Skin of body (tissue), 2 donors: Measurements from ENCODE around the gene FHAD1. TPM values are rescaled to one million over a fixed set of nuclear protein-coding genes. Genes with fewer than 3 reads are reported as not detected.
A peak's percentile ranks its signal among the peaks of the same experiment; 100 is the strongest.

Source experiments
- DNase-seq: peaks from one replicate; lab custom pipeline; 2025; lab: John Stamatoyannopoulos, UW
- total RNA-seq: library from RNA; depleted of rRNA; stranded (reverse); fragments of >200 nt; gene quantifications from one replicate; pipeline ENCODE4 v1.2.3, GENCODE V29; 2014

The FHAD1 gene
- total RNA-seq = 1.4 TPM

- peak; percentile 27 for DNase-seq
Measured at GRCh38 chr1:15246960-15247614, at the start of gene FHAD1. TSS of gene FHAD1 (plus strand) at chr1:15247223. CDS start at chr1:15251785, 4,562 bp downstream.

- no peak for DNase-seq
Measured at GRCh38 chr1:15197591-15198447, 49.2 kb upstream of the FHAD1 start.

- no peak for DNase-seq
Measured at GRCh38 chr1:15198684-15199083, 48.3 kb upstream of the FHAD1 start.

GRCh38 chr1:15201221-15201620, 45.8 kb upstream of the FHAD1 start:
- DNase-seq = no peak

GRCh38 chr1:15201849-15202551, 45.0 kb upstream of the FHAD1 start:
- DNase-seq = no peak

GRCh38 chr1:15204931-15205330, 42.1 kb upstream of the FHAD1 start:
- no peak for DNase-seq

GRCh38 chr1:15205586-15206346, 41.3 kb upstream of the FHAD1 start:
- no peak for DNase-seq

- DNase-seq = no peak
Measured at GRCh38 chr1:15206418-15207030, 40.5 kb upstream of the FHAD1 start.

GRCh38 chr1:15207031-15207828, 39.8 kb upstream of the FHAD1 start:
- no peak for DNase-seq

- DNase-seq = no peak
Measured at GRCh38 chr1:15207829-15208429, 39.1 kb upstream of the FHAD1 start.

GRCh38 chr1:15210651-15211375, 36.2 kb upstream of the FHAD1 start:
- no peak for DNase-seq

- no peak for DNase-seq
Measured at GRCh38 chr1:15211424-15211823, 35.6 kb upstream of the FHAD1 start.

GRCh38 chr1:15212216-15212953, 34.6 kb upstream of the FHAD1 start:
- DNase-seq = no peak

GRCh38 chr1:15212954-15213291, 34.1 kb upstream of the FHAD1 start:
- DNase-seq = no peak

- DNase-seq = peak; percentile 18
Measured at GRCh38 chr1:15213341-15213821, 33.6 kb upstream of the FHAD1 start.

GRCh38 chr1:15214527-15214926, 32.5 kb upstream of the FHAD1 start:
- DNase-seq = peak; percentile 62

GRCh38 chr1:15215116-15215515, 31.9 kb upstream of the FHAD1 start:
- no peak for DNase-seq

- no peak for DNase-seq
Measured at GRCh38 chr1:15217654-15218053, 29.4 kb upstream of the FHAD1 start.
